HG03342 (cell line): ENCODE data around the gene CREB3L2.
A peak's percentile ranks its signal among the peaks of the same experiment; 100 is the strongest.
"Not testable (repeated sequence)": the region's sequence is repeated elsewhere in the genome, so short reads cannot be mapped to it uniquely, and the experiment has no call there.

Experiments used
- ATAC-seq: cut with Tn5 transposase; IDR thresholded peaks from one replicate; pipeline ENCODE4 v1.9.1; 2021; ENCODE audit warnings: mild to moderate bottlenecking, moderate library complexity; ENCODE audit not compliant: unreplicated experiment

Gene CREB3L2

GRCh38 chr7:137970253-137970975, 31.5 kb downstream of the CREB3L2 start:
- ATAC-seq: no peak

GRCh38 chr7:137969828-137970227, 32.1 kb downstream of the CREB3L2 start:
- no peak for ATAC-seq

- no peak for ATAC-seq
These were observed 33.0 kb downstream of the CREB3L2 start for GRCh38 chr7:137968890-137969289.

- ATAC-seq: not testable (repeated sequence)
These were observed 33.5 kb downstream of the CREB3L2 start for GRCh38 chr7:137968339-137968738.

- no peak for ATAC-seq
These were observed 34.5 kb downstream of the CREB3L2 start for GRCh38 chr7:137967143-137968018.

GRCh38 chr7:137966641-137967142, 35.2 kb downstream of the CREB3L2 start:
- ATAC-seq: no peak

- no peak for ATAC-seq
These were observed 35.8 kb downstream of the CREB3L2 start for GRCh38 chr7:137965942-137966640.

GRCh38 chr7:137964824-137965545, 36.9 kb downstream of the CREB3L2 start:
- ATAC-seq: no peak

GRCh38 chr7:137962875-137963507, 38.9 kb downstream of the CREB3L2 start:
- no peak for ATAC-seq

- no peak for ATAC-seq
These were observed 39.4 kb downstream of the CREB3L2 start for GRCh38 chr7:137962491-137962874.

- ATAC-seq: peak; percentile 68
These were observed 40.4 kb downstream of the CREB3L2 start for GRCh38 chr7:137961200-137962177.

- ATAC-seq: no peak
These were observed 41.9 kb downstream of the CREB3L2 start for GRCh38 chr7:137960020-137960419.

GRCh38 chr7:137958470-137959431, 43.1 kb downstream of the CREB3L2 start:
- peak; percentile 45 for ATAC-seq

GRCh38 chr7:137957887-137958286, 44.0 kb downstream of the CREB3L2 start:
- ATAC-seq: no peak

GRCh38 chr7:137956591-137956990, 45.3 kb downstream of the CREB3L2 start:
- ATAC-seq: no peak

- no peak for ATAC-seq
These were observed 45.7 kb downstream of the CREB3L2 start for GRCh38 chr7:137956183-137956582.

- ATAC-seq: no peak
These were observed 47.3 kb downstream of the CREB3L2 start for GRCh38 chr7:137954614-137955013.
